CD4-positive, alpha-beta T cell treated with Interleukin-17A for 1 hour (primary cell): ENCODE measurements around the gene USPL1.
A peak's percentile ranks its signal among the peaks of the same experiment; 100 is the strongest.

Experiments
- DNase-seq: peaks from one replicate; pipeline ENCODE4 v3.0.0-alpha.2; 2020

The USPL1 gene

GRCh38 chr13:30664689-30665275 is 47.1 kb downstream of the USPL1 start:
- no peak for DNase-seq

- no peak for DNase-seq
Observed at GRCh38 chr13:30665638-30666037, 47.9 kb downstream of the USPL1 start.

- no peak for DNase-seq
Observed at GRCh38 chr13:30666113-30666512, 48.4 kb downstream of the USPL1 start.

- DNase-seq: no peak
Observed at GRCh38 chr13:30667014-30667413, 49.3 kb downstream of the USPL1 start.

- no peak for DNase-seq
Observed at GRCh38 chr13:30668312-30668711, 50.6 kb downstream of the USPL1 start.

GRCh38 chr13:30671271-30671815 is 53.6 kb downstream of the USPL1 start:
- no peak for DNase-seq

GRCh38 chr13:30673669-30674521 is 56.2 kb downstream of the USPL1 start:
- DNase-seq: peak; percentile 93

- no peak for DNase-seq
Observed at GRCh38 chr13:30675717-30676116, 58.0 kb downstream of the USPL1 start.

GRCh38 chr13:30676672-30677071 is 59.0 kb downstream of the USPL1 start:
- DNase-seq: no peak

- DNase-seq: peak; percentile 59
Observed at GRCh38 chr13:30679483-30680330, 62.0 kb downstream of the USPL1 start.

- DNase-seq: no peak
Observed at GRCh38 chr13:30681843-30682242, 64.1 kb downstream of the USPL1 start.

GRCh38 chr13:30685320-30685859 is 67.7 kb downstream of the USPL1 start:
- no peak for DNase-seq

- no peak for DNase-seq
Observed at GRCh38 chr13:30685987-30686386, 68.3 kb downstream of the USPL1 start.

- no peak for DNase-seq
Observed at GRCh38 chr13:30687601-30688000, 69.9 kb downstream of the USPL1 start.

GRCh38 chr13:30689752-30690151 is 72.0 kb downstream of the USPL1 start:
- no peak for DNase-seq

GRCh38 chr13:30690282-30691188 is 72.8 kb downstream of the USPL1 start:
- peak; percentile 38 for DNase-seq

GRCh38 chr13:30692113-30692512 is 74.4 kb downstream of the USPL1 start:
- DNase-seq: no peak

- no peak for DNase-seq
Observed at GRCh38 chr13:30696278-30697176, 78.8 kb downstream of the USPL1 start.

GRCh38 chr13:30697177-30697953 is 79.6 kb downstream of the USPL1 start:
- DNase-seq: no peak

- DNase-seq: no peak
Observed at GRCh38 chr13:30697996-30698401, 80.3 kb downstream of the USPL1 start.
